ENCODE measurements around the gene VANGL2.

- no peak for TF ChIP-seq CTCF (conservative IDR thresholded peaks at IDR 0.05; ENCODE audit: low read length)
- TF ChIP-seq EZH2phosphoT487 (IDR thresholded peaks at IDR 0.05; ENCODE audit: borderline replicate concordance, low read depth, low read length) = no peak
These were observed 5.7 kb upstream of the VANGL2 start for GRCh38 chr1:160394673-160395072.

All from OCI-LY7 (cell line).